Measurements from ENCODE around the gene TCAP.

- no peak for TF ChIP-seq CTCF (IDR thresholded peaks at IDR 0.05; ENCODE audit: low read depth, low read length)
- no peak for TF ChIP-seq MAX (IDR thresholded peaks at IDR 0.05; ENCODE audit: low read depth, low read length)
- no peak for TF ChIP-seq POLR2A (IDR thresholded peaks at IDR 0.05; ENCODE audit: extremely low read depth, insufficient read length)
Observed at GRCh38 chr17:39683295-39683939, 18.3 kb downstream of the TCAP start.

All from NB4 (cell line).